Coronary artery (tissue), 2 donors: ENCODE measurements around the gene STXBP5.

Source experiments
- DNase-seq: peaks from one replicate; pipeline ENCODE4 v3.0.0-alpha.2; 2017; ENCODE audit warnings: low spot score
- H3K27ac ChIP-seq, 2 donors: fragments of 200-600 bp; sonication (generic); one replicate each; pipeline ENCODE4 v1.5.1; 2016 to 2019
- H3K4me3 ChIP-seq: fragments of 200-600 bp; sonication (generic); 2 replicates; pipeline ENCODE4 v1.5.1; 2016; ENCODE audit warnings: mild to moderate bottlenecking, moderate library complexity
- TF ChIP-seq, protein P1 (sequence below): fragments of 200-600 bp; sonication (generic); IDR thresholded peaks from one replicate; pipeline ENCODE4 v1.5.1; 2019; ENCODE audit warnings: antibody characterized with exemption

Gene STXBP5

DNA sequence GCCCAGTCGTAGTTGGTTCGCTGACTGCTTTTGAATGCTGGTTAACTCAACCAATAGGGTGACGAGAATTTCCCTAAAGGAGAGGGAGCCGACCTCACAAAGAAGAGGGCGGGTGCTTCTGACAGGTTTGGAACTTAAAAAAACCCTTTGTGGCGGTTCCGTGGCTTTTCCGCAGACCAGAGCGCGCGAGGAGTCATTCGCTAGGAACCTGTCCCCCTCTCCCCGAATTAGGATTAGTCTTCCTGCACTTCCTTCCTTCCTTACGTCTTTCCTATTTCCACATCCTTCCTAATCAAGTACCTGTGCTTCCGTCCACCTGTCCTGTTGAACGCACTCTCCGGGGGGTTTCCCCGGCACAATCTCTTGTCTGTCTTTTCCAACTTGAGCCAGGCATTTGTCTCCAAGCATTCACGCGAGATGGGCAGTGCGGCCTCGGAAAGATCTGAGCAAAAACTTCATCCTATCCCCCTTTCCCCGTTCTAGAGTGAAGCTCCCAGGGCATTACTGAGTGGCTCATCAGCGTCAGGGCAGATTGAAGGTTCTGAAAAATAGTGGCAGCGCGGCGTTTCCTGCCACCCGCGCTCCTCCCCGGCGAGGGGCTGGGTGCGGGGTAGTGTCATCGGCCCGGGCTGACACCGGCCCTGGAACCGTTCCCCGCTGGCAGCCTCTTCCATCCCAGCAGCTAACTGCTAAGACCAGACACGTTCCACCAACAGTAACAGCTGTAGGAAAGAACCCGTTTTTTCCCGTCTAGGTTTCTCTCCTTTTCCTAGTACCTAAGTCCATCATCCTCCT, 1.5 kb upstream of the STXBP5 start:
- DNase-seq, result peak; percentile 89
- peak overlapping the region; percentile 93 to 99 for H3K27ac ChIP-seq
- TF ChIP-seq, protein P1, sequence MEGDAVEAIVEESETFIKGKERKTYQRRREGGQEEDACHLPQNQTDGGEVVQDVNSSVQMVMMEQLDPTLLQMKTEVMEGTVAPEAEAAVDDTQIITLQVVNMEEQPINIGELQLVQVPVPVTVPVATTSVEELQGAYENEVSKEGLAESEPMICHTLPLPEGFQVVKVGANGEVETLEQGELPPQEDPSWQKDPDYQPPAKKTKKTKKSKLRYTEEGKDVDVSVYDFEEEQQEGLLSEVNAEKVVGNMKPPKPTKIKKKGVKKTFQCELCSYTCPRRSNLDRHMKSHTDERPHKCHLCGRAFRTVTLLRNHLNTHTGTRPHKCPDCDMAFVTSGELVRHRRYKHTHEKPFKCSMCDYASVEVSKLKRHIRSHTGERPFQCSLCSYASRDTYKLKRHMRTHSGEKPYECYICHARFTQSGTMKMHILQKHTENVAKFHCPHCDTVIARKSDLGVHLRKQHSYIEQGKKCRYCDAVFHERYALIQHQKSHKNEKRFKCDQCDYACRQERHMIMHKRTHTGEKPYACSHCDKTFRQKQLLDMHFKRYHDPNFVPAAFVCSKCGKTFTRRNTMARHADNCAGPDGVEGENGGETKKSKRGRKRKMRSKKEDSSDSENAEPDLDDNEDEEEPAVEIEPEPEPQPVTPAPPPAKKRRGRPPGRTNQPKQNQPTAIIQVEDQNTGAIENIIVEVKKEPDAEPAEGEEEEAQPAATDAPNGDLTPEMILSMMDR, result no peak
- H3K4me3 ChIP-seq, result peak overlapping the region; percentile 88

DNA sequence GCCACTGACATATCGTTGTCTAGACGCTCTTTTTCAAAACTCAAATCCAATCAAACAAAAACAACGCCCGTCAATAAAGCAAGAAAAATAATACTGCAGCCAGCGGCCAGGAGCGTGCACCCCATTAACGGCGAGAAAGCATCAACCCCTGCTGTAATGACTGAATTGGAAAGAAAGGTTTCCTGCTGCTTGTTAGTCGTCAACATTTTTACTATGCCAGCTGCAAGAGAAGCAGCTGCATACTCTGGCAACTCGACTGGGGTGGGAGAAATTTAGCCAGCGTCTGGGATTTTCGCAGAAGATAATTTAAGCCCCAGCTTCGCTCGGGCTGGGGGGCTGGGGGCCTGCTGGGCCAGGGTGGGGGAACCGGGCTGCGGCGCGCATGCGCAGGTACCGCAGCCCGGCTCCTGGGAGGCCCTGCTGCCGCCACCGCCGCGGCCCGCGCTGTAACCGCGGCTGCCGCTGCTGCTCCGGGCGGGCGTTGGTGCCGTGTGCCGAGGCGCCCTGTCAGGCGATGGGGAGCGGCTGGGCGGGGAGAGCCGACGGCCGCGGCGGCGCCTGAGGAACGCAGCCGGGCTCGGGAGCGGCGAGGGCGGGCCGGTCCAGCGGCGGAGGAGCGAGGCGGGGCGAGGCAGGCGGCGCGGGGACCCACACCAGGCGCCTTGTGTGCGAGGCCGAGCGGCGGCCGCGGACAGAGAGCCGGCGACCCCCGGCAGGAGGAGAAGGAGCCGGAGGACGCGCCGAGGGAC, 732 bp upstream of the STXBP5 start:
- H3K27ac ChIP-seq, result peak overlapping the region; percentile 93 to 99
- DNase-seq, result peak; percentile 83
- H3K4me3 ChIP-seq, result peak overlapping the region; percentile 88
- TF ChIP-seq, protein P1, result no peak

DNA sequence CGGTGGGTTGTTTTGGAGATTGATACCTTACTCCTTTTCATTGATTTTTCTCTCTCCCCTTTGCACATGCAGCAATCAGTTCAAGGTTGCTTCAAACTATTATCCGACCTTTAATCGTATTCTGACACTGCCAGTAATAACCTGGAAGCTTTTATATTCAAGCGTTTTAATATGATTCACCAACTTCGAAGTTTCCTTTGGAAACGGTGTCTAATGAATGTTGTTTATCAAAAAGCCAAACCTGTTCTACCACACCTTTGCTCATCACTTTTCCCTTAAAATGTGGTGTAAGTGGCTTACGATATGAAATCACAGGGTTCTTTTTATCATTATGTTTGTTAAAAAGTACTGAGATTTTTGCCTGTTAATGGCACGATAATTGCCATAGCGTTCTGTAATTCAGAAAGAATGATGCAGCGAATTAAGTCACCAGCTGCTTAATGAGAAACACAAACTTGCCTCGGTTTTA, 660 bp downstream of the STXBP5 start:
- no peak for DNase-seq
- peak overlapping the region; percentile 93 to 99 for H3K27ac ChIP-seq
- peak overlapping the region; percentile 88 for H3K4me3 ChIP-seq
- TF ChIP-seq, protein P1, result no peak

DNA sequence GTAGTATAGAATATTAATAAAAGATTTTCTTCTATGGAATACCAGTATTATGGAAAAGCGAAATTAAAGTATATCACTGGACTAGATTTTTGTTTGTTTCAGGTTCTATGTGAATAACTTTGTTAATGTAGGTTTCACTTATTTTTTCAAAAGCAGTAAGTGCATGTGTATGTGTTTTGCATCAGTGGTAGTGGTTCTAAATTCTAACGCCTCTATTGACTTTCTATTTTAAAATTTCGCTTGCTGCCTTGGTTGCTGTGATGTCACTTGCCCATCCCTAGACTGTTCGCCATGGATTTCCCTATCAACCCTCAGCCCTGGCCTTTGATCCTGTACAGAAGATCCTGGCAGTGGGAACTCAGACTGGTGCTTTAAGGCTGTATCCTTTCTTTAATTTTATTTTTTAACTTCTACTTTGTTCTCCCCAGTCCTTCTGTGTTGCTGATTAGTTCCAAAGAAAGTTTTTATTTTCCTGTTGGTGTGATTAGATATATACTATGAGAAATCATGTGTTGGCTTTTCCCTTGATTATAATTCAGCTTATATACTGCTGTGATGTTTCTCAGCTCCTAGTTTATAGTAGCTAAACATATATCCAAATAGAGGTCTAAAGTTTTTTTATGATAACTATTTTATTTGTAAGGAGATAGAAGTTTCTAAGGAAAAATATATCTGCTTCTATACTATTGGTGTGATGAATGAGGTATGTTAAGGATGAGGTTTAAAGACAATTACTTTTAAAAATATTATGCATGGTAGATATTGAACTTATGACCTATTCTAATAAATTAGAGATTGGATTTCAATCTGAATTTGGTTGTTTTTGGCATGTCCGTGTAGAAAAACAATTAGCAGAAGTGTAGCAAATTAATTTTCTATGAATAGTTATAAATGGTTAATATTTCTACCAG, 1.7 kb downstream of the STXBP5 start:
- DNase-seq, result no peak
- Histone ChIP-seq H3K4me3 (peak overlapping the region; percentile 88), H3K27ac (peak overlapping the region; percentile 93 to 99)
- TF ChIP-seq, protein P1, result no peak

DNA sequence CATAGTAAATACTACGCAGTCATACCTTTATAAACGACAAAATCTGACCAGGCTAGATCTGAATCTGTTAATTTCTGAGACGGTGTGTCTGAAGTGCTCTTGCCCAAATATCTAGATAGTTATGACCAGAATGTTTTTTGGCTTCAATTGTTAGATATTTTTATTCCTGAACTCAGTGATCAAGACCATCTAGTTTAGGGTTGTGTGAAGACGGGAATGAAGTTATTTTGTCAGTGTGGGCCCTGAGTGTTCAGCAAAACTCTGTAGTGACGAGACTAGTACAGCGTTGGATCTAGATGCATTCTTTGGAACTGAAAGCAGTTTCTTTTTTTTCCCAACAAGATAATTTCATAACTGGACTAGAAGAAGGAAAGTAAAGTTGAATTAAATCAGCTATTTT, 3.1 kb downstream of the STXBP5 start:
- TF ChIP-seq, protein P1, result no peak
- H3K27ac ChIP-seq, result peak overlapping the region; percentile 65 to 75
- peak overlapping the region; percentile 42 for H3K4me3 ChIP-seq
- no peak for DNase-seq

DNA sequence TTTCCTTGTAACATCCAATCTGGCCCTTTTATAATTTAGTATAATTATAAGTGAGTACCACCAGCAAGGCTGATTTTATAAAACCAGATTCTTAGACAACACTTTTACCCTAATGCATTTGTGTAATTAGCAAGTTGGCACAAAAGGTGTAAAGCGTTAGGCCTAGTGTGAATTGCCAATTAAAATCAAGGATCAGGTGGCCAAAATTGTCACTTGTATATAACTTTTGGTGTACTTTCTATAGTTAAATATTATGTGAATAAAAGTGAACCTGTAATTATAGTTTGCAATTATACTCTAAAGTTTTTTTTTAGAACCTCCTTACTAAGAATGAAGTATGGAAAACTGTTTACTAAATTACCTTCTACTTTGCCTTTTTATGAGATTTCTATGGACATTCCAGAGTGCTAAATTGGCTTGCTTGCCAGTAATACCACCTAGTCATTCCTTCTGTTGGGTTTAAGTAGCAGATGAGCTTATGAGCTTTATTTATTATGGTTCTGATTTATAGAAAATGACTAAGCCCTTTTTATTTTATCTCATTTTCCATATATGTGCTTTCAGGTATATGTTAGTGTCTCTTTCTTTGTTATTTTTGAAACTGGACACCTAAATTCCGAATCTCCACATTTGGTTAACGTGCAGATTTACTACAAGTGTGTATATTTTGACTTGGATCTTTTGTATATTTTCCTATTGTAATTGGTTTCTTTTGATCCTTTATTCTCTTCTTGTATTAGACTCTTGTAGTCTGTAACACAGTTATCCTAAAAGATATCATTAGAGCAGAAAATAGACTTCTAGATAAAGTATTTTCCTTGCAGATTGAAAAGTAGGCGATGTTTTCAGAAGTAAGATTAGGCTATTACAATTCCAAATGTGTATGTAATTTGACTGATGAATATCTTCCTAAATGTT, 3.9 kb downstream of the STXBP5 start:
- Histone ChIP-seq H3K4me3 (peak overlapping the region; percentile 42), H3K27ac (peak overlapping the region; percentile 65 to 75)
- DNase-seq, result no peak
- TF ChIP-seq, protein P1, result no peak
